ENCODE results near the gene GNG12. TPM values are rescaled to one million over a fixed set of nuclear protein-coding genes. Genes with fewer than 3 reads are reported as not detected.

GNG12 gene
- total RNA-seq, 1 experiment from 2014 or later: 23.7 TPM

DNA sequence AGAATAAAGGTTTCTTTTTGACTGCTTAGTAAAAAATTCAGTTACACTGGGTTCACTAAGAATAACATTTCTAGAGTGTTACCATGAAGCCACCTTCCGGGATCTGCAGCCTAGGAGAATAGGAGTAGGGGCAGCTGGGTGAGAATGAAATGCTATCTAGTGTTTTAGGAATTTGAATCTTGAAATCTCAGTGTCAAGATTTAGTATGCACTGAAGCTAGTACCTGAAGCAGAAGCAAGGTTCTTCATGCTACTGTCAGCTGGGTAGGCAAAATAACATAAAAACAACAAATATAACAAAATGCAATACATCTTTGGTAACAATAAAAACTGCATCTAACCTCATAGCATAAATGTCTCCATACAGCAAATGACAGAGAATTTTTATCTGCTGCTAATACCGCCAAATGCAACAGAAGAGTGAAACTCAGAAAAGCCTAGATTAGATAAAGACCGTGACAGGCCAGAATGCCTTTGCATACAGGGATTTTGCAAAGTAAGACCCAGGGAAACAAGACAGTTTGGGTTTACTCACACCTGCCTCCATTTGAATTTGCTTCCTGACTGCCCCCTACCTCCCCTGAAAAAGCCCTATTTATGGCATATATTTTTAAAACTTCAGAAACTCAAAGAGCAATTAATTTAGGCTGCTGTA is 90.1 kb downstream of the GNG12 start:
- Mint-ChIP-seq H3K27ac (no peak overlapping the region), H3K4me1 (peaks cover 57% of the 10 kb centered on the region), H3K4me3 (no peak overlapping the region), H3K27me3 (ENCODE audit: low read depth) (peaks cover 12% of the 10 kb centered on the region), H3K36me3 (no peaks in the 10 kb centered on the region), H3K9me3 (no peaks in the 10 kb centered on the region)
- TF ChIP-seq, protein P1, sequence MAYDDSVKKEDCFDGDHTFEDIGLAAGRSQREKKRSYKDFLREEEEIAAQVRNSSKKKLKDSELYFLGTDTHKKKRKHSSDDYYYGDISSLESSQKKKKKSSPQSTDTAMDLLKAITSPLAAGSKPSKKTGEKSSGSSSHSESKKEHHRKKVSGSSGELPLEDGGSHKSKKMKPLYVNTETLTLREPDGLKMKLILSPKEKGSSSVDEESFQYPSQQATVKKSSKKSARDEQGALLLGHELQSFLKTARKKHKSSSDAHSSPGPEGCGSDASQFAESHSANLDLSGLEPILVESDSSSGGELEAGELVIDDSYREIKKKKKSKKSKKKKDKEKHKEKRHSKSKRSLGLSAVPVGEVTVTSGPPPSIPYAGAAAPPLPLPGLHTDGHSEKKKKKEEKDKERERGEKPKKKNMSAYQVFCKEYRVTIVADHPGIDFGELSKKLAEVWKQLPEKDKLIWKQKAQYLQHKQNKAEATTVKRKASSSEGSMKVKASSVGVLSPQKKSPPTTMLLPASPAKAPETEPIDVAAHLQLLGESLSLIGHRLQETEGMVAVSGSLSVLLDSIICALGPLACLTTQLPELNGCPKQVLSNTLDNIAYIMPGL (CRISPR knock-in tag; IDR thresholded peaks at IDR 0.05): no peak
- no peak for TF ChIP-seq OVOL2 (CRISPR knock-in tag; IDR thresholded peaks at IDR 0.05; ENCODE audit: borderline replicate concordance)
- ChIA-PET CTCF (interaction anchor here (1.0 kb wide), 1 partner anchor 23 kb away, joined by 3 read pairs; no protein-coding TSS in a partner anchor), POLR2A (no interaction called here)
- DNase-seq (ENCODE audit: low spot score): no peak
- no peak for ATAC-seq

- ATAC-seq: no peak
- CTCF ChIA-PET: interaction anchor here (0.8 to 1.4 kb wide), 4 partner anchors 12 to 209 kb away, joined by 3 to 6 read pairs (median 3); no protein-coding TSS in a partner anchor
- H3K9me3 Mint-ChIP-seq: no peaks in the 10 kb centered on the region
- no peaks in the 10 kb centered on the region for H3K36me3 Mint-ChIP-seq
- TF ChIP-seq NR3C1 (CRISPR knock-in tag; conservative IDR thresholded peaks at IDR 0.05; ENCODE audit: low read depth) (no peak), TEAD4 (CRISPR knock-in tag; IDR thresholded peaks at IDR 0.05) (no peak), ZNF671 (CRISPR knock-in tag; IDR thresholded peaks at IDR 0.05) (no peak), NFE2L1 (CRISPR knock-in tag; IDR thresholded peaks at IDR 0.05) (no peak), SMAD4 (CRISPR knock-in tag; IDR thresholded peaks at IDR 0.05) (no peak)
- H3K27ac Mint-ChIP-seq: no peak overlapping the region
- H3K27me3 Mint-ChIP-seq (ENCODE audit: low read depth): peaks cover 12% of the 10 kb centered on the region
- H3K4me1 Mint-ChIP-seq: peaks cover 43% of the 10 kb centered on the region
- no peak for DNase-seq (ENCODE audit: low spot score)
- no peak overlapping the region for H3K4me3 Mint-ChIP-seq
- POLR2A ChIA-PET: no interaction called here
Observed at GRCh38 chr1:67741736-67742135, 91.5 kb downstream of the GNG12 start.

DNA sequence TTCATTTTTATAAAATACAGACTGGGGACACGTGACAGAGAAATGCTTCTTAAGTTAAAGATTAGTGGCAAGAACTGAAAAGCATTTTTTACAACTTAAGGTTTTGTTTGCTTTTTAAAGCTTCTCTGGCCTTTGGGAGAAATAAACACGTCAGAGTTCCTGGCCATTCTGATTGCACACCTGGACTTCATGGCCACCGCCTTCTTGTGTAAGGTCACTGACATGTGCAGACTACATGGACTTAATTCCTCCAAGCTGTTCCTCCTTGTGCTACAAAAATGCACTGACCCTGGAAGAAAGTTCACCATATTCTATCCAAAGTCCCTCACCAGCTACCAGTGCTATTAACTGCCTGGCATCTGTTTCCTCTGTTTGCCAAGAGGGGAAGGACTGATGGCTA is 92.1 kb downstream of the GNG12 start:
- H3K9me3 Mint-ChIP-seq: no peaks in the 10 kb centered on the region
- no peak for DNase-seq (ENCODE audit: low spot score)
- no peaks in the 10 kb centered on the region for H3K36me3 Mint-ChIP-seq
- POLR2A ChIA-PET: no interaction called here
- CTCF ChIA-PET: interaction anchor here (0.8 to 1.4 kb wide), 5 partner anchors 13 to 209 kb away, joined by 3 to 6 read pairs (median 3); no protein-coding TSS in a partner anchor
- TF ChIP-seq, protein P2, sequence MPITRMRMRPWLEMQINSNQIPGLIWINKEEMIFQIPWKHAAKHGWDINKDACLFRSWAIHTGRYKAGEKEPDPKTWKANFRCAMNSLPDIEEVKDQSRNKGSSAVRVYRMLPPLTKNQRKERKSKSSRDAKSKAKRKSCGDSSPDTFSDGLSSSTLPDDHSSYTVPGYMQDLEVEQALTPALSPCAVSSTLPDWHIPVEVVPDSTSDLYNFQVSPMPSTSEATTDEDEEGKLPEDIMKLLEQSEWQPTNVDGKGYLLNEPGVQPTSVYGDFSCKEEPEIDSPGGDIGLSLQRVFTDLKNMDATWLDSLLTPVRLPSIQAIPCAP (CRISPR knock-in tag; IDR thresholded peaks at IDR 0.05): no peak
- TF ChIP-seq, protein P3, sequence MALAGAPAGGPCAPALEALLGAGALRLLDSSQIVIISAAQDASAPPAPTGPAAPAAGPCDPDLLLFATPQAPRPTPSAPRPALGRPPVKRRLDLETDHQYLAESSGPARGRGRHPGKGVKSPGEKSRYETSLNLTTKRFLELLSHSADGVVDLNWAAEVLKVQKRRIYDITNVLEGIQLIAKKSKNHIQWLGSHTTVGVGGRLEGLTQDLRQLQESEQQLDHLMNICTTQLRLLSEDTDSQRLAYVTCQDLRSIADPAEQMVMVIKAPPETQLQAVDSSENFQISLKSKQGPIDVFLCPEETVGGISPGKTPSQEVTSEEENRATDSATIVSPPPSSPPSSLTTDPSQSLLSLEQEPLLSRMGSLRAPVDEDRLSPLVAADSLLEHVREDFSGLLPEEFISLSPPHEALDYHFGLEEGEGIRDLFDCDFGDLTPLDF (CRISPR knock-in tag; IDR thresholded peaks at IDR 0.05): no peak
- TF ChIP-seq CREB1 (CRISPR knock-in tag; IDR thresholded peaks at IDR 0.05) (no peak), PREB (CRISPR knock-in tag; IDR thresholded peaks at IDR 0.05; ENCODE audit: borderline replicate concordance) (no peak), ELF4 (CRISPR knock-in tag; IDR thresholded peaks at IDR 0.05; ENCODE audit: low read depth) (no peak)
- H3K4me3 Mint-ChIP-seq: no peak overlapping the region
- H3K27ac Mint-ChIP-seq: no peak overlapping the region
- peaks cover 43% of the 10 kb centered on the region for H3K4me1 Mint-ChIP-seq
- no peak for ATAC-seq
- H3K27me3 Mint-ChIP-seq (ENCODE audit: low read depth): peaks cover 12% of the 10 kb centered on the region

GRCh38 chr1:67740543-67740942 is 92.7 kb downstream of the GNG12 start:
- CTCF ChIA-PET: interaction anchor here (1.2 to 1.4 kb wide), 3 partner anchors 19 to 208 kb away, joined by 3 to 6 read pairs (median 3); no protein-coding TSS in a partner anchor
- POLR2A ChIA-PET: no interaction called here
- DNase-seq (ENCODE audit: low spot score) (no peak), ATAC-seq (no peak)
- H3K36me3 Mint-ChIP-seq: no peaks in the 10 kb centered on the region
- H3K27ac Mint-ChIP-seq: no peak overlapping the region
- H3K9me3 Mint-ChIP-seq: no peaks in the 10 kb centered on the region
- peaks cover 12% of the 10 kb centered on the region for H3K27me3 Mint-ChIP-seq (ENCODE audit: low read depth)
- H3K4me1 Mint-ChIP-seq: peaks cover 44% of the 10 kb centered on the region
- H3K4me3 Mint-ChIP-seq: no peak overlapping the region
- TF ChIP-seq, protein P4, sequence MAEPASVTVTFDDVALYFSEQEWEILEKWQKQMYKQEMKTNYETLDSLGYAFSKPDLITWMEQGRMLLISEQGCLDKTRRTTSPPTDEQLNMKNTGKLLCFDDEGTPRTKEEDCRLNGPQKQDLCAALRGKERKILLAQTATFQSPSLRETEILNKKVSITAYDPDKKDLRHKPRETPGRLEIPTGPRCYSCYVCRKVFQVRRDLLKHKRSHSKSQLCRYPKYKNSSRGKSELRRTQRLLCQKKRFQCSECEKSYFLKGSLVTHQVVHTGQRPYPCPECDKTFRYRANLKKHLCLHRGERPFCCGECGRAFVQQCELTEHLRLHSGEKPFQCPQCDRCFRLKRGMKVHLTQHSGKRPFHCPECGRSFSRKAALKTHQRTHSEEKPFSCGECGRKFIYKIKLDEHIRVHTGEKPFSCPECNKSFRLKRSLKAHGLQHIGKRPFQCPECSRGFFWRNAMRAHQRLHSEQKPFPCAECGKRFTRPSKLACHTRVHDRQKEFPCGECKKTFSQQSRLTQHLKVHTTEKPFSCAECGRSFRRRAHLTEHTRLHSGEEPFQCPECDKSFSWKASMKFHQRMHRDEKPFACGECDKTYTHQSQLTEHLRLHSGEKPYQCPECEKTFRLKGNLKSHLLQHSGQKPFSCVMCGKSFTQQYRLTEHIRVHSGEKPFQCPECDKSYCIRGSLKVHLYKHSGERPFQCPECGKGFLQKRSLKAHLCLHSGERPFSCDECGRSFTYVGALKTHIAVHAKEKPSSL (CRISPR knock-in tag; conservative IDR thresholded peaks at IDR 0.05): no peak
- no peak for TF ChIP-seq PRDM15 (CRISPR knock-in tag; IDR thresholded peaks at IDR 0.05)
- TF ChIP-seq ZNF423 (CRISPR knock-in tag; IDR thresholded peaks at IDR 0.05): no peak
- no peak for TF ChIP-seq CREB1 (CRISPR knock-in tag; IDR thresholded peaks at IDR 0.05)
- TF ChIP-seq MYBL2 (CRISPR knock-in tag; IDR thresholded peaks at IDR 0.05): no peak
- TF ChIP-seq KAT7 (CRISPR knock-in tag; IDR thresholded peaks at IDR 0.05; ENCODE audit: borderline replicate concordance): no peak
- no peak for TF ChIP-seq IRF2 (CRISPR knock-in tag; IDR thresholded peaks at IDR 0.05; ENCODE audit: borderline replicate concordance, low read depth)
